Loucy (cell line): ENCODE results near the gene ALPI.

ENCODE experiments used
- EZH2phosphoT487 ChIP-seq: fragments of 200-600 bp; IDR thresholded peaks from 2 replicates; pipeline ENCODE4 v1.6.1; 2018; ENCODE audit warnings: antibody characterized with exemption, mild to moderate bottlenecking, moderate library complexity, borderline replicate concordance
- TF ChIP-seq, protein P1 (sequence below): fragments of 200-600 bp; sonication (generic); conservative IDR thresholded peaks from 2 replicates; pipeline ENCODE4 v1.5.1; 2014; ENCODE audit warnings: mild to moderate bottlenecking, antibody characterized with exemption, low read length

DNA sequence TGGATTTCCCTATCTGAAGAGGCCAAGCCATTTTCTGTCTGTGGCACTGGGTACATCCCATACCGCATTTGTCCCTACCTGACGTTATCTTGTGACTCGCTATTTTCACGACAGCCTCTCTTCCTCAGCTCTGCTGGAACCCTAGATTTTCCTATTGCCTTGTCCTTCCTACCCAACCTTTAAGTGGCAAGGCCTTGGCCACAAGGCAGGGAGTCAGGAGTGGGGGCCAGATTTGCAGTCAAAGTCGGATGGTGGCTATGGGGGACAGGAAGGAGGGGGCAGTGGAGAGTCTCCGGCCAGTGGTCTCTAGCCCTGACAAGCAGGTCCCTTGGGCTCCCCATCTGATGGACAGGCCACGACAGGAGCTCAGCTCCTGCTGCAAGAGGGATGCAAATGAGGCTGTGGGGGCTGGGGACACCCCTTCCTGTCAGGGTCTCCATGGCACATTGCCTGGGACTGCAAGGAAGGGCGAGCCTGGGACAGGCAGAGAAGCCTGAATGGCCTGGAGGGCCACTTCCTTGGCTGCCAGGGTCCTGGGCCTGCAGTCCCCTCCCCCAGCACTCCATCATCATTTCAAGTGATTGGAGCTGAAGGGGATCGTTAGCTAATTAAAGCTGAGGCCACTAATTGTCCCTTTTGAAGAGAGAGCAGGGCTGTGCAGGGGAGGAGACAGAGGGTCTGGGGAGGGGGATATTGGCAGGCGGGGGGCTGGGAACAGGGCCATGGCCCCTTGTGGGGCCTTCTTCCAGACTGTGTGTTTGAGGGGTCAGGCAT lies 37.9 kb downstream of the ALPI start:
- TF ChIP-seq, protein P1, sequence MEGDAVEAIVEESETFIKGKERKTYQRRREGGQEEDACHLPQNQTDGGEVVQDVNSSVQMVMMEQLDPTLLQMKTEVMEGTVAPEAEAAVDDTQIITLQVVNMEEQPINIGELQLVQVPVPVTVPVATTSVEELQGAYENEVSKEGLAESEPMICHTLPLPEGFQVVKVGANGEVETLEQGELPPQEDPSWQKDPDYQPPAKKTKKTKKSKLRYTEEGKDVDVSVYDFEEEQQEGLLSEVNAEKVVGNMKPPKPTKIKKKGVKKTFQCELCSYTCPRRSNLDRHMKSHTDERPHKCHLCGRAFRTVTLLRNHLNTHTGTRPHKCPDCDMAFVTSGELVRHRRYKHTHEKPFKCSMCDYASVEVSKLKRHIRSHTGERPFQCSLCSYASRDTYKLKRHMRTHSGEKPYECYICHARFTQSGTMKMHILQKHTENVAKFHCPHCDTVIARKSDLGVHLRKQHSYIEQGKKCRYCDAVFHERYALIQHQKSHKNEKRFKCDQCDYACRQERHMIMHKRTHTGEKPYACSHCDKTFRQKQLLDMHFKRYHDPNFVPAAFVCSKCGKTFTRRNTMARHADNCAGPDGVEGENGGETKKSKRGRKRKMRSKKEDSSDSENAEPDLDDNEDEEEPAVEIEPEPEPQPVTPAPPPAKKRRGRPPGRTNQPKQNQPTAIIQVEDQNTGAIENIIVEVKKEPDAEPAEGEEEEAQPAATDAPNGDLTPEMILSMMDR: no peak
- TF ChIP-seq EZH2phosphoT487: no peak
